Neural cell (in vitro differentiated cells): ENCODE results near the gene APBA1. TPM values are rescaled to one million over a fixed set of nuclear protein-coding genes. Genes with fewer than 3 reads are reported as not detected.

Experiments used
- H2AFZ ChIP-seq: fragments of 200-600, 300-800 bp; sonication (generic), shearing (Covaris generic); 2 replicates; pipeline ENCODE4 v1.6.0; 2014; ENCODE audit warnings: low read depth, mild to moderate bottlenecking, antibody characterized with exemption, low read length, moderate library complexity
- H3F3A ChIP-seq: fragments of 200-600 bp; shearing (Covaris generic); 2 replicates; pipeline ENCODE4 v1.6.1; 2016; ENCODE audit warnings: mild to moderate bottlenecking, moderate library complexity, mixed read lengths, antibody characterized with exemption, low read length; ENCODE audit not compliant: insufficient read depth, poor library complexity, severe bottlenecking
- H3K27ac ChIP-seq: fragments of 200-600, 300-800 bp; sonication (generic), shearing (Covaris generic); 2 replicates; pipeline ENCODE4 v1.5.1; 2014; ENCODE audit warnings: mild to moderate bottlenecking, low read length, moderate library complexity
- H3K27me3 ChIP-seq: fragments of 300-800, 200-600 bp; sonication (generic), shearing (Covaris generic); 2 replicates; pipeline ENCODE4 v1.6.0; 2014; ENCODE audit warnings: mild to moderate bottlenecking, low read depth, low read length, moderate library complexity; ENCODE audit not compliant: insufficient read depth
- H3K36me3 ChIP-seq: fragments of 300-800, 200-600 bp; sonication (generic), shearing (Covaris generic); 2 replicates; pipeline ENCODE4 v1.5.1; 2014; ENCODE audit warnings: mild to moderate bottlenecking, antibody characterized with exemption, low read length, moderate library complexity; ENCODE audit not compliant: insufficient read depth
- H3K4me2 ChIP-seq: fragments of 300-800, 200-600 bp; sonication (generic), shearing (Covaris generic); 2 replicates; pipeline ENCODE4 v1.6.0; 2014; ENCODE audit warnings: mild to moderate bottlenecking, low read length
- H3K4me3 ChIP-seq: fragments of 300-800, 200-600 bp; sonication (generic), shearing (Covaris generic); 2 replicates; pipeline ENCODE4 v1.5.1; 2014; ENCODE audit warnings: mild to moderate bottlenecking, low read length, moderate library complexity
- H3K79me2 ChIP-seq: fragments of 200-600 bp; shearing (Covaris generic); replicated peaks from 2 replicates; pipeline ENCODE4 v1.6.0; 2014; ENCODE audit warnings: mild to moderate bottlenecking, low read length, moderate library complexity; ENCODE audit not compliant: insufficient read depth
- H3K9ac ChIP-seq: fragments of 300-800, 200-600 bp; sonication (generic), shearing (Covaris generic); 2 replicates; pipeline ENCODE4 v1.6.1; 2016; ENCODE audit warnings: mild to moderate bottlenecking, low read length, mixed read lengths
- H3K9me2 ChIP-seq: fragments of 200-600 bp; shearing (Covaris generic); 2 replicates; pipeline ENCODE4 v1.6.1; 2016; ENCODE audit warnings: mild to moderate bottlenecking, low read length, mixed read lengths; ENCODE audit not compliant: insufficient read depth
- H3K9me3 ChIP-seq: fragments of 200-600, 300-800 bp; sonication (generic), shearing (Covaris generic); 2 replicates; pipeline ENCODE4 v1.6.1; 2016; ENCODE audit warnings: mild to moderate bottlenecking, mixed run types, low read length, moderate library complexity, mixed read lengths
- H4K20me1 ChIP-seq: fragments of 200-600 bp; shearing (Covaris generic); 2 replicates; pipeline ENCODE4 v1.6.1; 2016; ENCODE audit warnings: mild to moderate bottlenecking, mixed run types; ENCODE audit not compliant: insufficient read depth
- EP300 ChIP-seq: fragments of 450-650 bp; conservative IDR thresholded peaks from 2 replicates; pipeline ENCODE4 v1.6.1; 2014; ENCODE audit warnings: antibody characterized with exemption, mild to moderate bottlenecking, moderate library complexity; ENCODE audit not compliant: poor library complexity, severe bottlenecking
- EZH2 ChIP-seq: fragments of 200-600, 300-800 bp; shearing (Covaris generic), sonication (generic); IDR thresholded peaks from 2 replicates; pipeline ENCODE4 v1.6.1; 2014; ENCODE audit warnings: antibody characterized with exemption, low read length, borderline replicate concordance, mild to moderate bottlenecking; ENCODE audit not compliant: insufficient read depth, poor library complexity, severe bottlenecking
- MXI1 ChIP-seq: fragments of 450-650 bp; conservative IDR thresholded peaks from 2 replicates; pipeline ENCODE4 v1.6.1; 2014; ENCODE audit warnings: antibody characterized with exemption, mild to moderate bottlenecking; ENCODE audit not compliant: poor library complexity, severe bottlenecking
- POLR2AphosphoS5 ChIP-seq: IDR thresholded peaks from 2 replicates; pipeline ENCODE4 v1.6.1; 2012
- RAD21 ChIP-seq: fragments of 450-650 bp; conservative IDR thresholded peaks from 2 replicates; pipeline ENCODE4 v1.6.1; 2014; ENCODE audit warnings: antibody characterized with exemption, mild to moderate bottlenecking, moderate library complexity
- SMC3 ChIP-seq: fragments of 450-650 bp; conservative IDR thresholded peaks from 2 replicates; pipeline ENCODE4 v1.6.1; 2014; ENCODE audit warnings: antibody characterized with exemption, mild to moderate bottlenecking, moderate library complexity; ENCODE audit not compliant: poor library complexity
- TAF1 ChIP-seq: IDR thresholded peaks from 2 replicates; pipeline ENCODE4 v1.6.1; 2012; ENCODE audit warnings: low read depth
- polyA plus RNA-seq: library from polyadenylated mRNA; depleted of rRNA; stranded (reverse); fragments of >200 nt; gene quantifications from 2 replicates; pipeline ENCODE4 v1.2.3, GENCODE V29; 2014
- TF ChIP-seq, protein P1 (sequence below): fragments of 450-650 bp; IDR thresholded peaks from 2 replicates; pipeline ENCODE4 v1.5.1; 2014; ENCODE audit warnings: antibody characterized with exemption, mild to moderate bottlenecking, moderate library complexity; ENCODE audit not compliant: poor library complexity, severe bottlenecking
- TF ChIP-seq, protein P2 (sequence below): IDR thresholded peaks from 2 replicates; pipeline ENCODE4 v1.6.1; 2012; ENCODE audit warnings: borderline replicate concordance

Gene APBA1
- polyA plus RNA-seq, 1 donor from 2014 or later = 10.9 TPM

DNA sequence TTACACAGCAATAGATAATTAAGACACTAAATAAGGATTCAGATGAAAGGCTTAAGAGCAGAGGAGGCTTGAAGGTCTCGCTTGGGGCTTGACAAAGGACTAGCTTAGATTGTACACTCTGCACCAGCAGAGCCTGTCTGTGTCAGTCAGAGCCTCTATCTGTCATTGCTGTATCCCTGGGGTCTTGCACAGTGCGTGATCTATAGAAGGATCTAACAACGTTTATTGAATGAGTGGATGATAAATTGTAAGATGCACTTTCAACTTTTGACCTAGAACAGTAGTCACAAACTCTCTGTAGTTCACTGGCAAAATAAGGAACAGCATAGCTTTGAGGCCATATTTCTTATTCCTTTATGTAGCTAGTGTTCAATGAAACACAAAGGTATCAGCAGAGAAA, 173.7 kb downstream of the APBA1 start:
- TF ChIP-seq POLR2AphosphoS5 (peak; percentile 52), EP300 (peak; percentile 47), SMC3 (no peak)
- H3K27me3 ChIP-seq = no peaks in the 10 kb centered on the region
- H3F3A ChIP-seq = no peaks in the 10 kb centered on the region
- no peaks in the 10 kb centered on the region for H3K36me3 ChIP-seq
- H3K79me2 ChIP-seq = no peaks in the 10 kb centered on the region
- no peaks in the 10 kb centered on the region for H4K20me1 ChIP-seq
- no peaks in the 10 kb centered on the region for H3K9me2 ChIP-seq
- H3K9me3 ChIP-seq = no peaks in the 10 kb centered on the region
- H3K27ac ChIP-seq = peak overlapping the region; percentile 31
- peak overlapping the region; percentile 23 for H3K4me3 ChIP-seq
- no peak overlapping the region for H2AFZ ChIP-seq
- H3K9ac ChIP-seq = no peak overlapping the region
- no peak overlapping the region for H3K4me2 ChIP-seq

- Histone ChIP-seq H3K9ac (no peak overlapping the region), H3K27me3 (no peaks in the 10 kb centered on the region), H3F3A (no peaks in the 10 kb centered on the region), H3K4me2 (no peak overlapping the region), H3K9me3 (no peaks in the 10 kb centered on the region), H3K27ac (no peak overlapping the region), H3K9me2 (no peaks in the 10 kb centered on the region), H3K36me3 (no peaks in the 10 kb centered on the region), H4K20me1 (no peaks in the 10 kb centered on the region), H2AFZ (no peak overlapping the region), H3K4me3 (peak overlapping the region; percentile 23), H3K79me2 (no peaks in the 10 kb centered on the region)
- TF ChIP-seq EZH2 (no peak), POLR2AphosphoS5 (no peak), MXI1 (no peak), TAF1 (no peak), RAD21 (no peak), EP300 (no peak), SMC3 (no peak)
- TF ChIP-seq, protein P1, sequence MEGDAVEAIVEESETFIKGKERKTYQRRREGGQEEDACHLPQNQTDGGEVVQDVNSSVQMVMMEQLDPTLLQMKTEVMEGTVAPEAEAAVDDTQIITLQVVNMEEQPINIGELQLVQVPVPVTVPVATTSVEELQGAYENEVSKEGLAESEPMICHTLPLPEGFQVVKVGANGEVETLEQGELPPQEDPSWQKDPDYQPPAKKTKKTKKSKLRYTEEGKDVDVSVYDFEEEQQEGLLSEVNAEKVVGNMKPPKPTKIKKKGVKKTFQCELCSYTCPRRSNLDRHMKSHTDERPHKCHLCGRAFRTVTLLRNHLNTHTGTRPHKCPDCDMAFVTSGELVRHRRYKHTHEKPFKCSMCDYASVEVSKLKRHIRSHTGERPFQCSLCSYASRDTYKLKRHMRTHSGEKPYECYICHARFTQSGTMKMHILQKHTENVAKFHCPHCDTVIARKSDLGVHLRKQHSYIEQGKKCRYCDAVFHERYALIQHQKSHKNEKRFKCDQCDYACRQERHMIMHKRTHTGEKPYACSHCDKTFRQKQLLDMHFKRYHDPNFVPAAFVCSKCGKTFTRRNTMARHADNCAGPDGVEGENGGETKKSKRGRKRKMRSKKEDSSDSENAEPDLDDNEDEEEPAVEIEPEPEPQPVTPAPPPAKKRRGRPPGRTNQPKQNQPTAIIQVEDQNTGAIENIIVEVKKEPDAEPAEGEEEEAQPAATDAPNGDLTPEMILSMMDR = no peak
- TF ChIP-seq, protein P2, sequence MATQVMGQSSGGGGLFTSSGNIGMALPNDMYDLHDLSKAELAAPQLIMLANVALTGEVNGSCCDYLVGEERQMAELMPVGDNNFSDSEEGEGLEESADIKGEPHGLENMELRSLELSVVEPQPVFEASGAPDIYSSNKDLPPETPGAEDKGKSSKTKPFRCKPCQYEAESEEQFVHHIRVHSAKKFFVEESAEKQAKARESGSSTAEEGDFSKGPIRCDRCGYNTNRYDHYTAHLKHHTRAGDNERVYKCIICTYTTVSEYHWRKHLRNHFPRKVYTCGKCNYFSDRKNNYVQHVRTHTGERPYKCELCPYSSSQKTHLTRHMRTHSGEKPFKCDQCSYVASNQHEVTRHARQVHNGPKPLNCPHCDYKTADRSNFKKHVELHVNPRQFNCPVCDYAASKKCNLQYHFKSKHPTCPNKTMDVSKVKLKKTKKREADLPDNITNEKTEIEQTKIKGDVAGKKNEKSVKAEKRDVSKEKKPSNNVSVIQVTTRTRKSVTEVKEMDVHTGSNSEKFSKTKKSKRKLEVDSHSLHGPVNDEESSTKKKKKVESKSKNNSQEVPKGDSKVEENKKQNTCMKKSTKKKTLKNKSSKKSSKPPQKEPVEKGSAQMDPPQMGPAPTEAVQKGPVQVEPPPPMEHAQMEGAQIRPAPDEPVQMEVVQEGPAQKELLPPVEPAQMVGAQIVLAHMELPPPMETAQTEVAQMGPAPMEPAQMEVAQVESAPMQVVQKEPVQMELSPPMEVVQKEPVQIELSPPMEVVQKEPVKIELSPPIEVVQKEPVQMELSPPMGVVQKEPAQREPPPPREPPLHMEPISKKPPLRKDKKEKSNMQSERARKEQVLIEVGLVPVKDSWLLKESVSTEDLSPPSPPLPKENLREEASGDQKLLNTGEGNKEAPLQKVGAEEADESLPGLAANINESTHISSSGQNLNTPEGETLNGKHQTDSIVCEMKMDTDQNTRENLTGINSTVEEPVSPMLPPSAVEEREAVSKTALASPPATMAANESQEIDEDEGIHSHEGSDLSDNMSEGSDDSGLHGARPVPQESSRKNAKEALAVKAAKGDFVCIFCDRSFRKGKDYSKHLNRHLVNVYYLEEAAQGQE = no peak
Observed at GRCh38 chr9:69497816-69498215, 174.4 kb downstream of the APBA1 start.

GRCh38 chr9:69496846-69497450, 175.2 kb downstream of the APBA1 start:
- no peak overlapping the region for H3K4me3 ChIP-seq
- no peak overlapping the region for H2AFZ ChIP-seq
- no peak overlapping the region for H3K27ac ChIP-seq
- H3F3A ChIP-seq = no peaks in the 10 kb centered on the region
- no peak for TF ChIP-seq EP300
- no peak for TF ChIP-seq RAD21
- TF ChIP-seq SMC3 = no peak
- no peak for TF ChIP-seq TAF1
- no peak for TF ChIP-seq EZH2
- TF ChIP-seq, protein P1 = no peak
- TF ChIP-seq, protein P2 = no peak
- TF ChIP-seq POLR2AphosphoS5 = no peak
- no peak for TF ChIP-seq MXI1
- no peaks in the 10 kb centered on the region for H3K79me2 ChIP-seq
- H3K9me3 ChIP-seq = no peaks in the 10 kb centered on the region
- H3K9me2 ChIP-seq = no peaks in the 10 kb centered on the region
- H3K36me3 ChIP-seq = no peaks in the 10 kb centered on the region
- no peaks in the 10 kb centered on the region for H4K20me1 ChIP-seq
- no peaks in the 10 kb centered on the region for H3K27me3 ChIP-seq
- H3K4me2 ChIP-seq = no peak overlapping the region
- H3K9ac ChIP-seq = no peak overlapping the region
